Measurements from ENCODE around the gene CTXN2.

CTXN2 gene

GRCh38 chr15:48233246-48233645 is 41.8 kb downstream of the CTXN2 start:
- DNase-seq (ENCODE audit: low read depth): no peak
- no peak for TF ChIP-seq CTCF (IDR thresholded peaks at IDR 0.05; ENCODE audit: control insufficient read depth, insufficient read depth, low read depth, low read length, missing control alignments)
- no peak overlapping the region for H3K4me3 ChIP-seq (ENCODE audit: control insufficient read depth, low read depth, low read length)

GRCh38 chr15:48239334-48239733 is 47.9 kb downstream of the CTXN2 start:
- TF ChIP-seq CTCF (IDR thresholded peaks at IDR 0.05; ENCODE audit: control insufficient read depth, insufficient read depth, low read depth, low read length, missing control alignments): no peak
- no peak for DNase-seq (ENCODE audit: low read depth)
- no peak overlapping the region for H3K4me3 ChIP-seq (ENCODE audit: control insufficient read depth, low read depth, low read length)

GRCh38 chr15:48242015-48242414 is 50.5 kb downstream of the CTXN2 start:
- no peak for DNase-seq (ENCODE audit: low read depth)
- no peak for TF ChIP-seq CTCF (IDR thresholded peaks at IDR 0.05; ENCODE audit: control insufficient read depth, insufficient read depth, low read depth, low read length, missing control alignments)
- no peak overlapping the region for H3K4me3 ChIP-seq (ENCODE audit: control insufficient read depth, low read depth, low read length)

- no peak for DNase-seq (ENCODE audit: low read depth)
- TF ChIP-seq CTCF (IDR thresholded peaks at IDR 0.05; ENCODE audit: control insufficient read depth, insufficient read depth, low read depth, low read length, missing control alignments): no peak
- H3K4me3 ChIP-seq (ENCODE audit: control insufficient read depth, low read depth, low read length): no peak overlapping the region
These were observed 51.1 kb downstream of the CTXN2 start for GRCh38 chr15:48242535-48242934.

- DNase-seq (ENCODE audit: low read depth): no peak
- no peak for TF ChIP-seq CTCF (IDR thresholded peaks at IDR 0.05; ENCODE audit: control insufficient read depth, insufficient read depth, low read depth, low read length, missing control alignments)
These were observed 53.5 kb downstream of the CTXN2 start for GRCh38 chr15:48244921-48245320.

GRCh38 chr15:48248414-48248813 is 56.9 kb downstream of the CTXN2 start:
- no peak for DNase-seq (ENCODE audit: low read depth)
- no peak overlapping the region for H3K4me3 ChIP-seq (ENCODE audit: control insufficient read depth, low read depth, low read length)
- no peak for TF ChIP-seq CTCF (IDR thresholded peaks at IDR 0.05; ENCODE audit: control insufficient read depth, insufficient read depth, low read depth, low read length, missing control alignments)

More at GRCh38 chr15:48244921-48245320, 53.5 kb downstream of the CTXN2 start:
- no peak overlapping the region for H3K4me3 ChIP-seq (ENCODE audit: control insufficient read depth, low read depth, low read length)

- no peak overlapping the region for H3K4me3 ChIP-seq (ENCODE audit: control insufficient read depth, low read depth, low read length)
- TF ChIP-seq CTCF (IDR thresholded peaks at IDR 0.05; ENCODE audit: control insufficient read depth, insufficient read depth, low read depth, low read length, missing control alignments): peak; percentile 68
- peak; percentile 55 for DNase-seq (ENCODE audit: low read depth)
These were observed 59.2 kb downstream of the CTXN2 start for GRCh38 chr15:48250640-48251076.
